Smooth muscle cell of trachea (primary cell): ENCODE results near the gene ARL4C. TPM values are rescaled to one million over a fixed set of nuclear protein-coding genes. Genes with fewer than 3 reads are reported as not detected.

Experiments used
- total RNA-seq: library from RNA; depleted of rRNA; stranded (reverse); fragments of >200 nt; gene quantifications from 2 replicates; pipeline ENCODE4 v1.2.1, GENCODE V29; 2014

ARL4C gene, protein sequence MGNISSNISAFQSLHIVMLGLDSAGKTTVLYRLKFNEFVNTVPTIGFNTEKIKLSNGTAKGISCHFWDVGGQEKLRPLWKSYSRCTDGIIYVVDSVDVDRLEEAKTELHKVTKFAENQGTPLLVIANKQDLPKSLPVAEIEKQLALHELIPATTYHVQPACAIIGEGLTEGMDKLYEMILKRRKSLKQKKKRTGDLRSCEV
- total RNA-seq = 25.3 and 74.6 TPM in 2 replicates

DNA sequence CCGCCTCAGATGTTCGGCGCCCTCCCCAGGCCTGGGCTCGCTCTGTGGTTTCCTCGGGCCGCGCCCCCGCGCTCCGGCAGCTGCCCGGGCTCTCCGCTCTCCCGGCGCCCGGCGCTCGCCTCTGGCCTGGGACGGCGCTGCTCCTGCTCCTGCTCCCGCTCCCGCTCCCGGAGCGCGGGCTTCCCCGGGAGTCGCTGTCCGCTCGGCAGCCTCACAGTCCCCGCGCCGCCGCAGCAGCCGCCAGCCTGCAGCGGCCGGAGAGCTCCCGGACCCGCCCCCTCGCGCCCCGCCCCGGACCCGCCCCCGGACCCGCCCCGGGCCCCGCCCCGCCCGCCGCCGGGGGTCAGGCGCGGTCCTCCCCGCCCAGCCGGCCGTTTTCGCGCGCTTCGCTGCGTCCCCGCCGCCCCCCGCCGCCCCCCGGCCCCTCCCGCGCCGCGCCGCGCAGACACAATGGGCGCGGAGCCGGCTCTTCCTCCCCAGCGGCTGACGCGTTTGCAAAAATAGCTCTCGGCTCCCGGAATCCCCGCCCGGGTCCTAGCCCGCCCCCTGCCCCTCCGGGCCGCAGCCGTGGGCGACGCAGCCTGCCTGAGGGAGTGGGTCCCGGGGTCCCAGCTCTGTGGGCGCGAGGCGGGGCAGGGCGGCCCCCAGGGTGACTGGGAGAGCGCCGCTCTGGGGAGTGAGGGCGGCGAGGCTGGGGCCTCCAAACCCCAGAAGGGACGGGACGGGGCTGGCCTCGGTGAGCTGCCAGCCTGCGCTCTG lies at the start of gene ARL4C:
Gene ARL4C (minus strand): TSS at position 247 of the 759 bp plus-strand sequence. CDS start 495 bp downstream, outside the sequence.

